ENCODE measurements around the gene MYMK.

Gene MYMK

DNA sequence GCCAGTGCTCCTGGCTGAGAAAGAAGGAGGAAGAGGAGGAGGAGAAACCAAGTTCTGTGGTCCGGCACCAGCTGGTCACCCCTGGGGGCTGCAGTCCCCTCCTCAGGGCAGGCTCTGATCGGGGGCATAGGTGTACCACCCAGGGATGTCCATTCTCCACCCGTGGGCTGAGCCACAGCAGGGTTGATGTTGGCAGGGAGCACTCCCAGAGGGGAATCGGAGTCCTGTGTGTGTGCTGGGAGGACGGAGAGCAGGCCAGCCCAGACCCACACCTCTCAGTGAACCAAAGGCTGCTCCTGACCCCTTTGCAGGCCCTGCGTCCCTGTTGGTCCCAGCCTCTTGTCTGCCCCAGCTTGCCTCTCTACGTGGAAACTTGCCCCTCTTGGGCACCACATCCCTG is 5.1 kb upstream of the MYMK start:
- DNase-seq (ENCODE audit: low read depth, low spot score), result no peak
- TF ChIP-seq, protein P1, sequence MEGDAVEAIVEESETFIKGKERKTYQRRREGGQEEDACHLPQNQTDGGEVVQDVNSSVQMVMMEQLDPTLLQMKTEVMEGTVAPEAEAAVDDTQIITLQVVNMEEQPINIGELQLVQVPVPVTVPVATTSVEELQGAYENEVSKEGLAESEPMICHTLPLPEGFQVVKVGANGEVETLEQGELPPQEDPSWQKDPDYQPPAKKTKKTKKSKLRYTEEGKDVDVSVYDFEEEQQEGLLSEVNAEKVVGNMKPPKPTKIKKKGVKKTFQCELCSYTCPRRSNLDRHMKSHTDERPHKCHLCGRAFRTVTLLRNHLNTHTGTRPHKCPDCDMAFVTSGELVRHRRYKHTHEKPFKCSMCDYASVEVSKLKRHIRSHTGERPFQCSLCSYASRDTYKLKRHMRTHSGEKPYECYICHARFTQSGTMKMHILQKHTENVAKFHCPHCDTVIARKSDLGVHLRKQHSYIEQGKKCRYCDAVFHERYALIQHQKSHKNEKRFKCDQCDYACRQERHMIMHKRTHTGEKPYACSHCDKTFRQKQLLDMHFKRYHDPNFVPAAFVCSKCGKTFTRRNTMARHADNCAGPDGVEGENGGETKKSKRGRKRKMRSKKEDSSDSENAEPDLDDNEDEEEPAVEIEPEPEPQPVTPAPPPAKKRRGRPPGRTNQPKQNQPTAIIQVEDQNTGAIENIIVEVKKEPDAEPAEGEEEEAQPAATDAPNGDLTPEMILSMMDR (IDR thresholded peaks at IDR 0.05; ENCODE audit: low read depth, low read length), result no peak
- in situ Hi-C loops (cut with HindIII; ENCODE audit: low sequenced_read_pairs), result no loop called here
- no peak overlapping the region for H3K4me3 ChIP-seq (ENCODE audit: low read depth, low read length)

DNA sequence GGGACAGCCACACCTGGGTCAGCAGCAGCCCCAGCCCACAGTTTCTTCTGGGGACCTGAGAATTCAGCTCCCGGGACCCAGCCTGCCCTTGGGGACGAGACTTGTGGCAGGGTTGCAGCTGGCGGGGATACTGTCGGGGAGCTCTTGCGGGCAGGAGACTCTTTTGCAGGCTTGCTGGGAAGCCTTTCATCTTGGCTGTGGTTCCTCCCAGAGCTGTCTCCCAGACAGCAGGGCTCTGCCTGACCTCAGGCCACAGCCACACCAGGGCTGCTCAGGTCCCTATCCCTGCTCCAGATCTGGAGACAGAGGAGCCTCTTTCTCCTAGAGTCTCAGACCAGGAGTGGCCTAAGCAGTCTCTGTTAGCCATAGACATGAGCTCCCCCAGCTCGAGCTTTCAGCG is 4.7 kb upstream of the MYMK start:
- no peak for DNase-seq (ENCODE audit: low read depth, low spot score)
- in situ Hi-C loops (cut with HindIII; ENCODE audit: low sequenced_read_pairs), result no loop called here
- TF ChIP-seq, protein P1 (IDR thresholded peaks at IDR 0.05; ENCODE audit: low read depth, low read length), result no peak
- no peak overlapping the region for H3K4me3 ChIP-seq (ENCODE audit: low read depth, low read length)

DNA sequence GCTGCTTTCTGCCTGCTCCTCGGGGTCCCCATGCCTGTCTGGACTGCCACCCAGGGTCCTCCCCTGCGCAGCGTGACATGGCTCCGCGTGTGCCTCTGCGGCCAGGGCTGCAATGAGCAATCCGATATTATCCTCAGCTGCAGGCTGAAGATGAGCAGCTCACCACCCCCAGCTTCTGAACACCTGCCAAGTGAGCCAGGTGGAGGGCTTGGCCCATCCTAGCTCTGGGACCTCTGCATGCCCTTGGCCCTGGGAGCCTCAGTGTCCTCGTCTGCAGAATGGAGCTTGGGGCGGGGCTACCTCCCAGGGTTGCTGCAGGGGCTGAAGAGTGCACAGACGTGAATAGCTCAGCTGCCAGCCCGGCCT is 4.1 kb upstream of the MYMK start:
- DNase-seq (ENCODE audit: low read depth, low spot score), result no peak
- TF ChIP-seq, protein P1 (IDR thresholded peaks at IDR 0.05; ENCODE audit: low read depth, low read length), result no peak
- H3K4me3 ChIP-seq (ENCODE audit: low read depth, low read length), result no peak overlapping the region
- in situ Hi-C loops (cut with HindIII; ENCODE audit: low sequenced_read_pairs), result no loop called here

DNA sequence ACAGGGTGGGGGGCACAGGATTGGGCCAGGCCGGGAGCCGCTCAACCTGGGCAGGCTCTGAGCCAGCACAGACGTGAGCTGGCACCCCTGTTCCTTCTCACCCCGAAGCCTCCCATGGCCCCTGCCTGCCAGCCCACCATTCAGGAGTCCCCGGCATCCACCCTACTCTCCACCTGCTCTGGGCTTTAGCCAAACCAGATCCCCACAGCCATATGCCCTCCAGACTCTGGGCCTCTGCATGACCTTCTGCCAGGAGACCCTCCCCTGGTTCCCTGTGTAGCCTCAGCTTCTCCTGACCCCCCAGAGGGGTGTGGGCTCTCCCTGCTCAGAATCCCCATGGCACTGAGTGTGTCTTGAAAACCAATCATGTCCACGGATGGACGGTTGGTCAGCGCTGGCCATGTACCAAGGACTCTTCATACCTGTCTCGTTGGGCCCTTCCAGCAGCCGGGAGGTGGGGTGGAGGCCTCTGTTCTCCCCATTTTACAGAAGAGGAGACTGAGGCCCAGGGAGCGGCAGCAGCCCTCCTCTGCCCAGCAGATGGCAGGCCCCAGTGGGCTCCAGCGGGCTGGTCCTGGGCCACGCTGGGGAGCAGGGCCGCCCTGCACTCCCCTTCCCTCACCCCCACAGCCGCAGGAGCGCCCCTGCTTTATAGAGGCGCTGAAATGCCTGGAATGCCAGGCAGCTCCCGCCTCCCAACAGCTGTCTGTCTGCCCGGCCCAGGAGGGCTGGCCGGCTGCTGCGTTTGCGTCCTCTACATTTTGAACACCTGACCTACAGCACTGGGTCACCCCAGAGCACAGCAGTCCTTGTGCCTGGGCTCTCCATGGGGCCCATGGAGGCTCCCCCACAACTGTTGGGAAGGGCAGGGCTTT is 3.5 kb upstream of the MYMK start:
- TF ChIP-seq, protein P1 (IDR thresholded peaks at IDR 0.05; ENCODE audit: low read depth, low read length), result no peak
- in situ Hi-C loops (cut with HindIII; ENCODE audit: low sequenced_read_pairs), result no loop called here
- no peak for DNase-seq (ENCODE audit: low read depth, low spot score)
- no peak overlapping the region for H3K4me3 ChIP-seq (ENCODE audit: low read depth, low read length)

DNA sequence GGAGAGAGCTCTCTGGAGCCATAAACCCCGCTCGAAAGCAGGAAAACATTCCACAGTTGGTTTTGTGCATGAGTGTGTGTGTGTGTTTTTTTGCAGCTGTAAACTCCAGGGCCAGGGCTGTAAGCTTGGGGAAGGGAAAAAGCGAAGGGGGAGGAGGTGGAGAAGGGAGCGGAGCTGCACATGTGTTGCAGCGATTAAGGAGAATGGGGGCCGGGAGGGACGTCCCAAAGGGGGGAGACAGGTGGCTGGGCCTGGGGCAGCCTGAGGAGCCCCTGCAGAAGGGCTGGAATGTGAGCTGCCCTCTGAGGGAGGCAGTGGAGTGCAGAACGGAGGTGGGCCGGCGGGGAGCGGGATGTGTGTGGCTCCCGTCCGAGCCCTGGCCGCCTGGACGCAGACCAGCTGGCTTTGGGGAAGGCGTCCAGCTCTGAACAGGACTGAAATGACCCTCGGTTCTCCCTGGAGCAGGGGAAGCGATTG is 2.7 kb upstream of the MYMK start:
- TF ChIP-seq, protein P1 (IDR thresholded peaks at IDR 0.05; ENCODE audit: low read depth, low read length), result no peak
- no peak overlapping the region for H3K4me3 ChIP-seq (ENCODE audit: low read depth, low read length)
- DNase-seq (ENCODE audit: low read depth, low spot score), result no peak
- in situ Hi-C loops (cut with HindIII; ENCODE audit: low sequenced_read_pairs), result no loop called here

DNA sequence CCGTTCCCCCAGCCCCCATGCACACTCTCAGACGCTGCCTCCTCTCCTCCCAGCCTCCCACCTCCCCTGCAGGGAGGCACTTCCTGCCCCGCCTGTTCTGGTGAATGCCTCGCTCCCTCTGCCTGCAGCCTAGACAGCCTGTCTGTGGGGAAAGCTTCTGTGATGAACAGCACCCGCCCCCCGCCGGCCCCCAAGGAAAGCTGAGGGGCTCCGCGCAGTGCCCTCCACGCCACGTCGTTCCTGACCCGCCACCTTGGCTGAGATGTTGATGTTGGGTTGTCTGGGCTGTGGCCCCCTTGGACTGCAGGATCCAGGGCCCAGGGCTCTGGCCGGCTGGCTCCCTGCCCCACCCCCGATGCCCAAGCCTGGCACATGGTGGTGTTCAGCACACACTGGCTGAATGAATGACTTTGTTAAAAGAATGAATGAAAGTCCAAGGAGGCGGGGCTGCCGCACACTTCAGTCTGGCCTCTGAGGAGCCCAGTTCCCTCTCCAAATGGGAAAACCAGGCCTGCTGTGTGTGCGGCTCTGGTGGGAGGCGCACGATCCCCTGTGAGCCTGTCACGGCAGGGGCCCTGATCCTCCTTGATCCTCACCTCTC is 2.1 kb upstream of the MYMK start:
- DNase-seq (ENCODE audit: low read depth, low spot score), result no peak
- TF ChIP-seq, protein P1 (IDR thresholded peaks at IDR 0.05; ENCODE audit: low read depth, low read length), result no peak
- in situ Hi-C loops (cut with HindIII; ENCODE audit: low sequenced_read_pairs), result no loop called here
- H3K4me3 ChIP-seq (ENCODE audit: low read depth, low read length), result no peak overlapping the region

Data from astrocyte of the spinal cord (primary cell).